ENCODE data around the gene CCDC102A.
A peak's percentile ranks its signal among the peaks of the same experiment; 100 is the strongest.

The CCDC102A gene

GRCh38 chr16:57535680-57536305, 578 bp downstream of the CCDC102A start:
- Histone ChIP-seq H3K9ac (ENCODE audit: low read depth, low read length) (peak overlapping the region; percentile 88), H3K36me3 (ENCODE audit: insufficient read depth, low read length) (no peaks in the 10 kb centered on the region), H3K4me1 (ENCODE audit: insufficient read depth, low read length) (peaks cover 46% of the 10 kb centered on the region), H3K9me3 (ENCODE audit: control insufficient read depth, insufficient read depth, low read length) (no peaks in the 10 kb centered on the region)

- Histone ChIP-seq H3K4me1 (ENCODE audit: insufficient read depth, low read length) (peaks cover 53% of the 10 kb centered on the region), H3K9me3 (ENCODE audit: control insufficient read depth, insufficient read depth, low read length) (no peaks in the 10 kb centered on the region), H3K9ac (ENCODE audit: low read depth, low read length) (0 out of 2 replicates have a peak overlapping the region, but pooled peaks have one; percentile 52), H3K36me3 (ENCODE audit: insufficient read depth, low read length) (no peaks in the 10 kb centered on the region)
These were observed 1.3 kb downstream of the CCDC102A start for GRCh38 chr16:57534881-57535658.

- no peaks in the 10 kb centered on the region for H3K36me3 ChIP-seq (ENCODE audit: insufficient read depth, low read length)
These were observed 2.0 kb downstream of the CCDC102A start for GRCh38 chr16:57534337-57534880.

GRCh38 chr16:57533431-57534336, 2.7 kb downstream of the CCDC102A start:
- no peaks in the 10 kb centered on the region for H3K36me3 ChIP-seq (ENCODE audit: insufficient read depth, low read length)
- peaks cover 57% of the 10 kb centered on the region for H3K4me1 ChIP-seq (ENCODE audit: insufficient read depth, low read length)
- H3K9me3 ChIP-seq (ENCODE audit: control insufficient read depth, insufficient read depth, low read length), result no peaks in the 10 kb centered on the region
- H3K9ac ChIP-seq (ENCODE audit: low read depth, low read length), result no peak overlapping the region

More at GRCh38 chr16:57534337-57534880, 2.0 kb downstream of the CCDC102A start:
- Histone ChIP-seq H3K9me3 (ENCODE audit: control insufficient read depth, insufficient read depth, low read length) (no peaks in the 10 kb centered on the region), H3K9ac (ENCODE audit: low read depth, low read length) (no peak overlapping the region), H3K4me1 (ENCODE audit: insufficient read depth, low read length) (peaks cover 57% of the 10 kb centered on the region)

GRCh38 chr16:57532266-57532625, 4.1 kb downstream of the CCDC102A start:
- H3K4me1 ChIP-seq (ENCODE audit: insufficient read depth, low read length), result peaks cover 51% of the 10 kb centered on the region
- H3K36me3 ChIP-seq (ENCODE audit: insufficient read depth, low read length), result no peaks in the 10 kb centered on the region
- no peaks in the 10 kb centered on the region for H3K9me3 ChIP-seq (ENCODE audit: control insufficient read depth, insufficient read depth, low read length)
- no peak overlapping the region for H3K9ac ChIP-seq (ENCODE audit: low read depth, low read length)

GRCh38 chr16:57531635-57532265, 4.6 kb downstream of the CCDC102A start:
- peaks cover 51% of the 10 kb centered on the region for H3K4me1 ChIP-seq (ENCODE audit: insufficient read depth, low read length)
- no peaks in the 10 kb centered on the region for H3K9me3 ChIP-seq (ENCODE audit: control insufficient read depth, insufficient read depth, low read length)
- H3K36me3 ChIP-seq (ENCODE audit: insufficient read depth, low read length), result no peaks in the 10 kb centered on the region
- H3K9ac ChIP-seq (ENCODE audit: low read depth, low read length), result no peak overlapping the region

- no peaks in the 10 kb centered on the region for H3K9me3 ChIP-seq (ENCODE audit: control insufficient read depth, insufficient read depth, low read length)
- H3K9ac ChIP-seq (ENCODE audit: low read depth, low read length), result no peak overlapping the region
- H3K4me1 ChIP-seq (ENCODE audit: insufficient read depth, low read length), result peaks cover 51% of the 10 kb centered on the region
- H3K36me3 ChIP-seq (ENCODE audit: insufficient read depth, low read length), result no peaks in the 10 kb centered on the region
These were observed 5.2 kb downstream of the CCDC102A start for GRCh38 chr16:57531253-57531575.

- Histone ChIP-seq H3K36me3 (ENCODE audit: insufficient read depth, low read length) (no peaks in the 10 kb centered on the region), H3K9me3 (ENCODE audit: control insufficient read depth, insufficient read depth, low read length) (no peaks in the 10 kb centered on the region), H3K4me1 (ENCODE audit: insufficient read depth, low read length) (peaks cover 51% of the 10 kb centered on the region), H3K9ac (ENCODE audit: low read depth, low read length) (0 out of 2 replicates have a peak overlapping the region, but pooled peaks have one; percentile 16)
These were observed 5.7 kb downstream of the CCDC102A start for GRCh38 chr16:57530522-57531252.

- Histone ChIP-seq H3K4me1 (ENCODE audit: insufficient read depth, low read length) (peaks cover 47% of the 10 kb centered on the region), H3K9ac (ENCODE audit: low read depth, low read length) (peak overlapping the region; percentile 82; the same call in 1 of the 2 replicates), H3K9me3 (ENCODE audit: control insufficient read depth, insufficient read depth, low read length) (no peaks in the 10 kb centered on the region), H3K36me3 (ENCODE audit: insufficient read depth, low read length) (no peaks in the 10 kb centered on the region)
These were observed 6.3 kb downstream of the CCDC102A start for GRCh38 chr16:57530104-57530521.

- peaks cover 46% of the 10 kb centered on the region for H3K4me1 ChIP-seq (ENCODE audit: insufficient read depth, low read length)
- no peaks in the 10 kb centered on the region for H3K9me3 ChIP-seq (ENCODE audit: control insufficient read depth, insufficient read depth, low read length)
- no peaks in the 10 kb centered on the region for H3K36me3 ChIP-seq (ENCODE audit: insufficient read depth, low read length)
- H3K9ac ChIP-seq (ENCODE audit: low read depth, low read length), result peak overlapping the region; percentile 82; the same call in 1 of the 2 replicates
These were observed 6.8 kb downstream of the CCDC102A start for GRCh38 chr16:57529391-57530103.

- H3K4me1 ChIP-seq (ENCODE audit: insufficient read depth, low read length), result peaks cover 46% of the 10 kb centered on the region
- H3K9ac ChIP-seq (ENCODE audit: low read depth, low read length), result peak overlapping the region; percentile 82
- no peaks in the 10 kb centered on the region for H3K9me3 ChIP-seq (ENCODE audit: control insufficient read depth, insufficient read depth, low read length)
- H3K36me3 ChIP-seq (ENCODE audit: insufficient read depth, low read length), result no peaks in the 10 kb centered on the region
These were observed 7.6 kb downstream of the CCDC102A start for GRCh38 chr16:57528499-57529390.
